GM12892 (cell line): ENCODE data around the gene OPN1MW.

Source experiments
- POLR2A ChIP-seq: IDR thresholded peaks from 2 replicates; pipeline ENCODE4 v1.6.1; 2011; ENCODE audit warnings: low read depth, low read length, control low read depth
- TAF1 ChIP-seq: IDR thresholded peaks from 2 replicates; pipeline ENCODE4 v1.6.1; 2011; ENCODE audit warnings: low read depth, mild to moderate bottlenecking, control low read depth, low read length, borderline replicate concordance

- TF ChIP-seq TAF1 (no peak), POLR2A (no peak)
Measured at GRCh38 chrX:154142386-154142785, 40.0 kb upstream of the OPN1MW start.
